HepG2 (cell line): ENCODE measurements around the gene KCNAB2. TPM values are rescaled to one million over a fixed set of nuclear protein-coding genes. Genes with fewer than 3 reads are reported as not detected.
A peak's percentile ranks its signal among the peaks of the same experiment; 100 is the strongest.

Experiments used
- ATAC-seq: fragments of 200-7000 bp; cut with Tn5 transposase; 3 replicates; pipeline ENCODE4 v1.9.1; 2020; ENCODE audit warnings: mild to moderate bottlenecking, moderate library complexity
- BruUV-seq: library from RNA; stranded (reverse); fragments of 400-500 nt; replicated peaks from 2 replicates; lab custom pipeline; 2021; lab: Mats Ljungman, UMichigan
- CTCF ChIA-PET: fragments of 300-600 bp; formaldehyde crosslinking; extraction: SDS; loops from one replicate; lab custom pipeline; 2021; ENCODE audit warnings: low total read pairs, inconsistent platforms, low intra/inter-chr PET ratio; lab: Yijun Ruan, JAX
- POLR2A ChIA-PET: fragments of 350-600 bp; sonication (Branson Sonifier 250); formaldehyde crosslinking; loops from one replicate; lab custom pipeline; 2020; ENCODE audit warnings: antibody characterized with exemption, inconsistent platforms; lab: Yijun Ruan, JAX
- DNase-seq: peaks from one replicate; pipeline ENCODE4 v3.0.0-alpha.2; 2015; ENCODE audit warnings: low spot score
- FAIRE-seq: peaks from 3 replicates; lab custom pipeline; 2011; peaks lifted over from hg19 to GRCh38; lab: Jason Lieb, UNC
- H2AFZ ChIP-seq: one replicate; pipeline ENCODE4 v1.6.1; 2011; ENCODE audit warnings: low read length, inconsistent platforms
- H3K27ac ChIP-seq: fragments of 300-600 bp; 3 replicates; pipeline ENCODE4 v1.8.0; 2011; ENCODE audit warnings: mixed run types, mild to moderate bottlenecking, mixed read lengths, low read length, inconsistent platforms; ENCODE audit not compliant: insufficient read depth; ENCODE audit errors: extremely low read length
- H3K27me3 ChIP-seq, 2 experiments: fragments of 200-600 bp in 1 of 2; 2 replicates in 1 of 2; 3 replicates in 1 of 2; pipeline versions ENCODE4 v1.6.0 to v1.8.0; 2011; ENCODE audit warnings: low read length in 2 of 2, mild to moderate bottlenecking in 2 of 2, moderate library complexity in 2 of 2, inconsistent platforms in 1 of 2; ENCODE audit not compliant: insufficient read depth in 2 of 2, control insufficient read depth in 1 of 2
- H3K36me3 ChIP-seq, 2 experiments: fragments of 200-600 bp in 1 of 2; replicated peaks in 1 of 2; 2 replicates in 1 of 2; 3 replicates in 1 of 2; pipeline versions ENCODE4 v1.5.1 to v1.8.0; 2011; ENCODE audit warnings: low read length in 2 of 2, inconsistent platforms in 1 of 2; ENCODE audit not compliant: insufficient read depth in 2 of 2, control insufficient read depth in 1 of 2
- H3K4me1 ChIP-seq: 2 replicates; pipeline ENCODE4 v1.5.1; 2012; ENCODE audit warnings: low read length, inconsistent platforms; ENCODE audit not compliant: insufficient read depth
- H3K4me2 ChIP-seq: 2 replicates; pipeline ENCODE4 v1.6.0; 2011; ENCODE audit warnings: low read depth, low read length, inconsistent platforms
- H3K4me3 ChIP-seq, 3 experiments: fragments of 200-600 bp in 1 of 3; sonication (generic), shearing (Covaris generic) in 1 of 3; replicated peaks in 1 of 3; 2 replicates each; pipeline ENCODE4 v1.5.1; 2011 to 2016; ENCODE audit warnings: low read length in 3 of 3, inconsistent platforms in 2 of 3, low read depth in 2 of 3, mild to moderate bottlenecking in 2 of 3, control low read depth in 1 of 3, mixed read lengths in 1 of 3; ENCODE audit not compliant: insufficient read depth in 1 of 3
- H3K79me2 ChIP-seq: one replicate; pipeline ENCODE4 v1.6.1; 2011; ENCODE audit warnings: low read length, inconsistent platforms; ENCODE audit not compliant: insufficient read depth
- H3K9ac ChIP-seq: 2 replicates; pipeline ENCODE4 v1.6.0; 2011; ENCODE audit warnings: mild to moderate bottlenecking, low read depth, low read length, inconsistent platforms; ENCODE audit not compliant: insufficient read depth
- H3K9me3 ChIP-seq: 2 replicates; pipeline ENCODE4 v1.5.1; 2012; ENCODE audit warnings: mild to moderate bottlenecking, low read length
- H4K20me1 ChIP-seq: 2 replicates; pipeline ENCODE4 v1.6.0; 2011; ENCODE audit warnings: inconsistent platforms, mild to moderate bottlenecking, low read length, moderate library complexity; ENCODE audit not compliant: insufficient read depth
- AGO2 ChIP-seq: fragments of 200-400 bp; formaldehyde crosslinking; optimal IDR thresholded peaks from 2 replicates; pipeline ENCODE3; 2017; ENCODE audit warnings: mild to moderate bottlenecking, low read depth, low read length, moderate library complexity
- CCDC6 ChIP-seq: sonication (generic); formaldehyde crosslinking; IDR thresholded peaks from 2 replicates; pipeline ENCODE4 v1.8.1; 2022; ENCODE audit warnings: mild to moderate bottlenecking, missing genetic modification reagents, moderate library complexity
- GPN1 ChIP-seq: sonication (generic); formaldehyde crosslinking; IDR thresholded peaks from 2 replicates; pipeline ENCODE4 v1.5.1; 2020; ENCODE audit warnings: missing genetic modification reagents, borderline replicate concordance
- HNRNPL ChIP-seq: fragments of 200-400 bp; formaldehyde crosslinking; IDR thresholded peaks from 2 replicates; pipeline ENCODE4 v1.6.1; 2017; ENCODE audit warnings: mild to moderate bottlenecking, low read depth, low read length
- MAFK ChIP-seq, 2 experiments: IDR thresholded peaks in 1 of 2; conservative IDR thresholded peaks in 1 of 2; 2 replicates each; pipeline ENCODE4 v1.6.1; 2011; ENCODE audit warnings: improper control_type of control experiment in 2 of 2, low read length in 2 of 2
- MXI1 ChIP-seq: IDR thresholded peaks from 3 replicates; pipeline ENCODE4 v1.6.1; 2012; ENCODE audit warnings: low read depth, low read length, inconsistent platforms, borderline replicate concordance
- NFRKB ChIP-seq: fragments of 450-650 bp; IDR thresholded peaks from 2 replicates; pipeline ENCODE4 v1.6.1; 2017
- PCBP2 ChIP-seq: fragments of 200-400 bp; formaldehyde crosslinking; optimal IDR thresholded peaks from 2 replicates; pipeline ENCODE3; 2018; ENCODE audit warnings: low read length, low read depth; ENCODE audit not compliant: poor library complexity, severe bottlenecking
- SMARCE1 ChIP-seq: fragments of 450-650 bp; IDR thresholded peaks from 2 replicates; pipeline ENCODE4 v1.6.1; 2017; ENCODE audit warnings: borderline replicate concordance
- SP140L ChIP-seq: sonication (generic); formaldehyde crosslinking; IDR thresholded peaks from 2 replicates; pipeline ENCODE4 v1.4.0; 2020; ENCODE audit warnings: missing genetic modification reagents, borderline replicate concordance
- SRSF4 ChIP-seq: fragments of 200-400 bp; formaldehyde crosslinking; IDR thresholded peaks from one replicate; pipeline ENCODE4 v1.6.1; 2018; ENCODE audit warnings: mild to moderate bottlenecking, low read depth, low read length, moderate library complexity; ENCODE audit not compliant: poor library complexity, severe bottlenecking
- ZFP90 ChIP-seq: sonication (generic); formaldehyde crosslinking; IDR thresholded peaks from 2 replicates; pipeline ENCODE4 v1.8.0; 2022; ENCODE audit warnings: missing genetic modification reagents, mild to moderate bottlenecking, inconsistent platforms, borderline replicate concordance
- ZNF263 ChIP-seq: sonication (generic); formaldehyde crosslinking; IDR thresholded peaks from 2 replicates; pipeline ENCODE4 v1.4.0; 2020; ENCODE audit warnings: missing genetic modification reagents
- ZNF280B ChIP-seq: sonication (generic); formaldehyde crosslinking; IDR thresholded peaks from 2 replicates; pipeline ENCODE4 v1.5.0; 2020; ENCODE audit warnings: missing genetic modification reagents, mild to moderate bottlenecking, borderline replicate concordance
- ZNF292 ChIP-seq: sonication (generic); formaldehyde crosslinking; IDR thresholded peaks from 2 replicates; pipeline ENCODE4 v1.8.1; 2022; ENCODE audit warnings: mild to moderate bottlenecking, low read depth, missing genetic modification reagents, borderline replicate concordance
- ZNF34 ChIP-seq: sonication (generic); formaldehyde crosslinking; IDR thresholded peaks from 2 replicates; pipeline ENCODE4 v1.4.0; 2020; ENCODE audit warnings: mild to moderate bottlenecking, missing genetic modification reagents, borderline replicate concordance
- ZNF431 ChIP-seq: sonication (generic); formaldehyde crosslinking; IDR thresholded peaks from 2 replicates; pipeline ENCODE4 v1.9.0; 2022; ENCODE audit warnings: missing genetic modification reagents, low read depth, mild to moderate bottlenecking, borderline replicate concordance
- ZNF720 ChIP-seq: sonication (generic); formaldehyde crosslinking; IDR thresholded peaks from 2 replicates; pipeline ENCODE4 v1.4.0; 2020; ENCODE audit warnings: missing genetic modification reagents
- ZNF740 ChIP-seq: sonication (generic); formaldehyde crosslinking; IDR thresholded peaks from 2 replicates; pipeline ENCODE4 v1.4.0; 2020; ENCODE audit warnings: missing genetic modification reagents
- WGBS: methylation state at CpG from one replicate; pipeline ENCODE4 v1.1.6; 2017; ENCODE audit warnings: low lambda C conversion rate; 5-methylcytosine and 5-hydroxymethylcytosine counted together
- in situ Hi-C: cut with HindIII; loops from 2 replicates; pipeline ENCODE4 v1.10.0; 2017; ENCODE audit warnings: low pct_unique_long_range_greater_than_20kb; ENCODE audit not compliant: extremely low pct_ligation_motif_present
- intact Hi-C: fragments of 100-400 bp; cut with micrococcal nuclease; formaldehyde crosslinking; loops from one replicate; pipeline ENCODE4 v1.10.0; 2022; ENCODE audit not compliant: unreplicated experiment
- polyA plus RNA-seq, 8 experiments: library from polyadenylated mRNA; depleted of rRNA in 3 of 8; stranded (reverse) in 7 of 8; unstranded in 1 of 8; fragments of >200 nt; fragmentation: Illumina TruSeq in 4 of 8; extraction: Trizol in 4 of 8; gene quantifications; 2 replicates each; pipeline versions ENCODE4 v1.2.1 to v1.2.3, GENCODE V29; 2011 to 2016; ENCODE audit warnings: low read depth in 4 of 8, missing spikeins in 1 of 8, mixed read lengths in 1 of 8; ENCODE audit not compliant: insufficient read depth in 1 of 8
- total RNA-seq, 5 experiments: library from RNA; depleted of rRNA; stranded (reverse); fragments of >200 nt; fragmentation: Illumina TruSeq; extraction: Trizol; gene quantifications; 2 replicates each; pipeline ENCODE4 v1.2.3, GENCODE V29; 2016; ENCODE audit warnings: low read depth in 1 of 5
- TF ChIP-seq, protein P1 (sequence below): sonication (generic); formaldehyde crosslinking; IDR thresholded peaks from 2 replicates; pipeline ENCODE4 v1.5.0; 2020; ENCODE audit warnings: missing genetic modification reagents

The KCNAB2 gene
- total and polyA plus RNA-seq, 2 of the 13 experiments (the other 11 are each of a cell fraction or from before 2014, with no cell fraction given) = 6.2 to 8.8 TPM

GRCh38 chr1:6081901-6082300, 36.2 kb downstream of the KCNAB2 start:
- in situ Hi-C loops = no loop called here
- no TSS peak for BruUV-seq
- Histone ChIP-seq H3K79me2 (no peaks in the 10 kb centered on the region), H3K4me1 (peaks cover 11% of the 10 kb centered on the region), H3K27me3 (peaks cover 0 to 3% of the 10 kb centered on the region in 2 experiments; a peak in 1 of 5 replicates), H4K20me1 (no peaks in the 10 kb centered on the region), H3K4me3 (no peak overlapping the region), H3K4me2 (peak overlapping the region; percentile 8; the same call in 1 of the 2 replicates), H2AFZ (no peak overlapping the region), H3K27ac (no peak overlapping the region), H3K36me3 (no peaks in the 10 kb centered on the region), H3K9me3 (no peaks in the 10 kb centered on the region), H3K9ac (no peak overlapping the region)
- ChIA-PET CTCF (no interaction called here), POLR2A (no interaction called here)
- intact Hi-C loops = no loop called here
- TF ChIP-seq ZNF280B = no peak
- no peak for TF ChIP-seq ZNF720 (CRISPR knock-in tag)
- TF ChIP-seq GPN1 (CRISPR knock-in tag) = no peak
- TF ChIP-seq MAFK (conservative IDR thresholded peaks at IDR 0.05 in 1 of 2, IDR thresholded peaks at IDR 0.05 in 1 of 2; ENCODE audit: low read length in 2 of 2) = no peak
- no peak for TF ChIP-seq MXI1
- TF ChIP-seq ZNF34 (CRISPR knock-in tag) = no peak
- no peak for TF ChIP-seq SMARCE1
- no peak for TF ChIP-seq SP140L (CRISPR knock-in tag)
- TF ChIP-seq NFRKB = no peak
- no peak for TF ChIP-seq ZNF263
- TF ChIP-seq PCBP2 = no peak
- TF ChIP-seq ZNF292 (CRISPR knock-in tag) = no peak
- no peak for TF ChIP-seq ZNF740
- TF ChIP-seq SRSF4 = no peak
- no peak for TF ChIP-seq AGO2
- TF ChIP-seq ZFP90 = no peak
- TF ChIP-seq HNRNPL = no peak
- no peak for TF ChIP-seq CCDC6 (CRISPR knock-in tag)
- TF ChIP-seq ZNF431 = no peak
- TF ChIP-seq, protein P1, sequence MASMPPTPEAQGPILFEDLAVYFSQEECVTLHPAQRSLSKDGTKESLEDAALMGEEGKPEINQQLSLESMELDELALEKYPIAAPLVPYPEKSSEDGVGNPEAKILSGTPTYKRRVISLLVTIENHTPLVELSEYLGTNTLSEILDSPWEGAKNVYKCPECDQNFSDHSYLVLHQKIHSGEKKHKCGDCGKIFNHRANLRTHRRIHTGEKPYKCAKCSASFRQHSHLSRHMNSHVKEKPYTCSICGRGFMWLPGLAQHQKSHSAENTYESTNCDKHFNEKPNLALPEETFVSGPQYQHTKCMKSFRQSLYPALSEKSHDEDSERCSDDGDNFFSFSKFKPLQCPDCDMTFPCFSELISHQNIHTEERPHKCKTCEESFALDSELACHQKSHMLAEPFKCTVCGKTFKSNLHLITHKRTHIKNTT (CRISPR knock-in tag) = no peak
- TF ChIP-seq, all 625 proteins: peak for 0
- ATAC-seq (no peak), DNase-seq (no peak), FAIRE-seq (no peak)
- 71% methylated on average over 4 of the region's 12 CpGs for WGBS
